NOMO-1 (cell line): Measurements from ENCODE around the gene ARHGAP25.
A peak's percentile ranks its signal among the peaks of the same experiment; 100 is the strongest.
"Not testable (repeated sequence)": the region's sequence is repeated elsewhere in the genome, so short reads cannot be mapped to it uniquely, and the experiment has no call there.

Source experiments
- DNase-seq, 2 experiments: peaks; one replicate each; lab custom pipeline; 2025; ENCODE audit not compliant: unreplicated experiment in 2 of 2; lab: John Stamatoyannopoulos, UW

ARHGAP25 gene

DNA sequence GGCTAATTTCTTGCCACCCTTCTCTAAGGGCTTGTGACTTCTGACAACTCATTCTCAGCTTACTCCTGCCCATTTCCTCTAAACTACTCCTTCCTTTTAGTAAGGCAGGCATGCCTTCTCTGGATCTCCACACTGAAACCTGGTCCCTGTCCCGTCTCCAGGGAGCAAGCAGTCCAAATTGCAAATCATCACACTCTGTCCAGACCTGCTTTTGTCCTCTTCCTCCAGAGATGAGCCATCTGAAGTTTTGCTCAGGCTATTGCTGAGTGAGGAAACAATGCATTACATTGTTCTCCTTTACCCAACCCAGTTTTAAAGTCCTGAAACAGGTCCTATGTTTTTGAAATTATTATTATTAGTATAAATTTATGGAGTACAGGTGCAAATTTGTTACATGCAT lies 57.3 kb downstream of the ARHGAP25 start:
- DNase-seq: no peak

DNA sequence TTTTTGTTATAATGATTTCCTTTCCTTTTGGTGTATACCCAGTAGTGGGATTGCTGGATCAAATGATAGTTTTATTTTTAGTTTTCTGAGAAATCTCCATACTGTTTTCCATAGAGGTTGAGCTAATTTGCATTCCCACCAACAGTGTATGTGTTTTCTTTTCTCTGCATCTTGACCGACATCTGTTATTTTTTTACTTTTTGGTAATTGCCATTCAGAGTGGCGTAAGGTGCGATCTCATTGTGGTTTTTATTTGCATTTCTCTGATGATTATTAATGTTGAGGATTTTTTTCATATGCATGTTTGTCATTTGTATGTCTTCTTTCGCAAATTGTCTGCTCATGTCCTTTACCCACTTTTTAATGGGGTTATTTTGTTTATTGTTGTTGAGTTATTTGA lies 58.1 kb downstream of the ARHGAP25 start:
- no peak for DNase-seq

DNA sequence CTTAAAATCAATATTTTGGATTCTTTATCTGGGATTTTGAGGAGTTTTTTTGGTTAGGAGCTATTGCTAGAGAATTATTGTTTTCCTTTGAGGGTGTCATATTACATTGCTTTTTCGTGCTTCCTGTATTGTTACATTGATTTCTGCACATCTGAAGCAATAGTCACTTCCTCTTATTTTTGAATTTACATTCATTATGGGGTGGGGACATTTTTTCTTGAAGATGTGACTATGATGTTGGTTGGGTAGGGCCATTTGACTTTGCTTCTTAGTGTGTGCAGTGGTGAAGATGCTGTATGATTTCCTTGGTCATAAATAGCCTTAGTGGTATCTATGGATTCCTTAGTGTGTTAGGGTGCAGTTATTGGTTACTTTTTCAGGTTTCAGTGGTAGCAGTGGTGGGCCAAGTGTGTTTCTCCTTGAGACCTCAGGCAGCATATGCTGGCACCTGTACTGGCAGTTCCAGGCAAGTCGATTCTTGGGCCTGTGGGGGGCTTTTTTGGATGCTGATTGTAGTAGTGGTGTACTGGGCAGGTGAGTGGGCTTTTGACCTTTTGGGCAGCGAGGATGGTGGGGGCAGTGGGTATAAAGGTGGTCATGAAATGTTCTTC lies 61.8 kb downstream of the ARHGAP25 start:
- DNase-seq: peak; percentile 81 to 93

DNA sequence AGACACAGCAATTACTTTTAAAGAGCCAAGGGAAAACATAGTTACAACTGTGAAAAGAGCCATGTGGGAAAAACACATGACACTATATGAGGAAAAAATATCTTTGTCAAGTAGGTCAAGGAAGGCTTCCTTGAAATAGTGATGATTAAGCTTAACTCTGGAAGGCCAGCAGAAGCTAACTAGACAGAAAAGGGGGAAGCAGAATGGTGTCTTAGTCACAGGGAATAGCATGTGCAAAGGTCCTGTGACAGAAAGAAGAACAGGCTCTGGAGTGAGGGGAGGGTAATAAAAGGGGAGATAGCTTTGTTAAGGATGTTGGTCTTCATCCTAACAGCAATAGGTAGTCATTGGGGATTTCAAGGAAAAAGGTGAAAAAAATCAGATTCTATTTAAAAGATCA lies 64.0 kb downstream of the ARHGAP25 start:
- no peak for DNase-seq

DNA sequence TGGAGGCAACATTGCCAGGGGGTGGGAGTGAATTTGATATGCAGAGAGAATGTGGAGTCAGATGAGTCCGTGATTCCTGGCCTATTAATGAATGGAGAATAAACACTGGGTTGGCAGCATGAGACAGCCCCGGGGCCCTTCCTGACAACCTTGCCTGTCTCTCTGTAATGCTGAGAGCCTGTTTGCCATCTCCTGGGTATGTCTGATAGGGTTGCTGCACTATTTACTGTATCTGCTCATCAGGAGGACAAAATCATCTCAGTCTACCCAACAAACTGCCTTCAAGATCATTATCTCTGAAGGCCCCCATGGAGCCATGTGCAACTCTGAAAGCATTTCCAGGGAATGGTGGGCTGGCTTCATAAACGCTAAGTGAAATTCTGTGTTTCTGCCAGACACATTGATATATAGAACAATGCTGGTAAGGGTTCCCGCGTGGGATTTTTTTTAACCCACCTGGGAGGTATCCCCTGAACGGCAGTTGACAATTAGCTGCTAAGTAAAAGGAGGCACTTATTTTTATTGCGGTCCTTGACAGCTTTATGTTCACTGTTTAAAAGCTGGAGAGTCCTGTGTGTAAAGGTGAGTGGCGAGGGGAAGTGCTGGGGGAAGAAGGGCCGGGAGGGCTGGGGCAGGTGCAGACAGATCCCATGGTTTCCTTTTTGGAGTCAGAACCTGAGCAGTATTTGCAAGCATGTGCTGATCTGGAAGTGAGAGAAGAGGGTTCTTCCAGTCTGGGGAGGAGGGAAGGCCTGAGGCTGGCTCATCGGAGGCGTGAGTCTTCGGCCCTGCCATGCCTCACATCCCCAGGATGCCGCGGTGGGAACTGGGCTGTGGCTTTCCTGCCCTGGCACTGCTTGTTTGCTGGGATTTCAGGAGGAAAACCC lies 64.8 kb downstream of the ARHGAP25 start:
- DNase-seq: no peak

DNA sequence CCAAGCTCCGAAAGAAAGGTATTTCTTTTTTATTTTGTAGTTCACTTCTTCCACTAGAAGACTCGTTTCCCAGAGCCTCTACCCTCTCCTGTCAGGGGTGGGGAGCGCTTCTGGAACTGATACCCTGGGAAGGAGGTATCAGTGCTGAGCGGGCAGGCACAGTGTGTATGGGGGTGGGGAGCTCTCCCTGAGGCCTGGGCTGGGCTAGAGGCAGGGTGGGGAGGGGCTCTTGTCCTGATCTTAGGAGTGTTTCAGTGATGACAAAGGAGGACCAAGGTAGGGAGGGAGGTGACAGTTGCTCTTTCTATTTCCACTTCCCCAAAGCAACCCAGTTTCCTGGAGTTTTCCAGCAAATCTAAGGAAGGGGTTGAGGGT lies 65.4 kb downstream of the ARHGAP25 start:
- no peak for DNase-seq

DNA sequence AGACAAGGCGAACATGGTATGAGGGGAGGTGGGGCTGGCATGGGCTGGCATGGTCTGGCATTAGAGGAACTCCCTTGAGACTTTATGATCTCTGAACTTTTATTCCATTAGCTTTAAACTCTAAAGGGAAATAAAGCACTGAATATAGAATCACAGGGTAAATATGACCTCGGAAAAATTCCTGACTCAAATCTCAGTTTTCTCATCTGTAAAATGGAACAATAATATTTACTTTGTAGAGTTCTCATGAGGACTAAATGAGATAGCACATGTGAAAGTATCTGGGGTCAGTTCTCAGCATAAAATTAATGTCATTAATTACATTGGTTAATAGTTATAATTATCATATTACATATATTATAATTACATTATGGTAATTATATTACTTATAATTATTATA lies 65.9 kb downstream of the ARHGAP25 start:
- DNase-seq: no peak

DNA sequence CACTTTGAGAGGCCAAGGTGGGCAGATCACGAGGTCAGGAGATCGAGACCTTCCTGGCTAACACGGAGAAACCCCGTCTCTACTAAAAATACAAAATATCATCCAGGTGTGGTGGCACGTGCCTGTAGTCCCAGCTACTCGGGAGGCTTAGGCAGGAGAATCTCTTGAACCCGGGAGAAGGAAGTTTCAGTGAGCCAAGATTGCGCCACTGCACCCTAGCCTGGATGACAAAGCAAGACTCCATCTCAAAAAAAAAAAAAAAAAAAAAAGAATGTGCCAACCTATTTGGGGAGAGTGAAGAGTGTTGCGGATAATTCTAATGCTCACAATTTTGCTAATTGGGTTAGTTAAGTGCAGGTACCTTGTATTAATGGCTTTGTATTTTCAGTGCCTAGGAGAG lies 67.5 kb downstream of the ARHGAP25 start:
- DNase-seq: not testable (repeated sequence)

DNA sequence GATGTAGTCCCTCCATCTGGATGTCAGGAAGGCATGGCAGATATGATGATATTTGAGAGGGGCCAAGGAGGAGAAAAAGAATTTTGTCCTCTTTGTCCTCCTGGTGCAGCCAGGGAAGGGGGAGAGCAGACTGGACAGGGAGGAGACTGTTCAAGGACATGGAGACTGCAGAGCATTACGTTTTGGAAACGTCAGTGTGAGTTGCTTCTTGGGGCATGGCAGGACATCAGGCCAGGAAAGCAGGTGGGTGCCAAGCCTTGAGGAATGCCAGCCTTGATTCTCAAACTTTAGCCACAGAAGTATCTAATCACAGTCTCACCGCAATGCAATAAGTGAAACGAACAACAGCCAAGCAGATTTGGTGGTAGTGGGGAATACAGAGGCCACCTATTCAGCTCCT lies 70.4 kb downstream of the ARHGAP25 start:
- DNase-seq: no peak

DNA sequence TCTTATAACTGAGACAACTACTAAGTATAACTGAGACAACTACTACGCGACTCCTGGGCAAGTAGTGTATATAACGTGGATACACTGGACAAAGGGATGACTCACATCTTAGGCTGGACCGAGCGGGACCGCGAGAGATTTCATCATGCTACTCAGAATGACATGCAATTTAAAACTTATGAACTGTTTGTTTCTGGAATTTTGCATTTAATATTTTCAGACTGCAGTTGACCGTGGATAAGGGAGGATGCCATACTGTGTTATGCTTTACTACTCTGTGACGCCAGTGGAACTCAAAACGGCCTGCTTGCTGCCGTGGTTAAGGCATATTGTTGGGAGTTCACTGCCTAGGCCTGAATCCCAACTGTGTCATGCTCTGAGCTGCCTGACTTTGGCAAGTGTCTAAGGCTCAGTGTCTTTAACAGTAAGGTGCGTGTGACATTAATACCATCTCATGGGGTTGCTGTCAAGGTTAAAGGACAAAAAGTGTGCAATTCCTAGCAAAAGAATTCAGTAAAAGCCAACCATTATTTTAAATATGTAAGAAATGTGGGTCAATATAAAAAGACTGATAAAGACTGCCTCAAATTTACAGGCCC lies 72.0 kb downstream of the ARHGAP25 start:
- peak in 1 of 2 experiments; percentile 1 for DNase-seq

DNA sequence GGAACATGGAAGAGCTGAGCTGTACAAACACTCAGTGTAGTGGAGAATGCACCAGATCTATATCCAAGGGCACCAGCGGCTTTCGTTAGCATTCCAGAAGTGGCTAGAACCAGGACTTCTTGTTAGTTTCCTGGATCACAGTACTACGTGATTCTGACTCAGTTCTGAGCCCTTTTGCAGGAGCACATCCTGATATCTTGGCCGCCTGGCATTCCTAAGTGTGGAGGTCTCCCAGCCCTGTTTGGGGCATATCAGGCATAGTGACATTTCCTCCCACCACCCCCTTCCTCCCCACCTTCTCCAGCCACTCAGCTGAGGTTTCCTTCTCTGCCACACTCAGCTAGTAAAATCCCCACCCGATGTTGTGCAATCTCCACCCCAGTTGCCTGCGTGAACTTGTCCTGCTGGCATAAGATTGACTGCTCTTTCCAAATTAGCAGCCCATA lies 73.2 kb downstream of the ARHGAP25 start:
- DNase-seq: peak; percentile 80 to 81

DNA sequence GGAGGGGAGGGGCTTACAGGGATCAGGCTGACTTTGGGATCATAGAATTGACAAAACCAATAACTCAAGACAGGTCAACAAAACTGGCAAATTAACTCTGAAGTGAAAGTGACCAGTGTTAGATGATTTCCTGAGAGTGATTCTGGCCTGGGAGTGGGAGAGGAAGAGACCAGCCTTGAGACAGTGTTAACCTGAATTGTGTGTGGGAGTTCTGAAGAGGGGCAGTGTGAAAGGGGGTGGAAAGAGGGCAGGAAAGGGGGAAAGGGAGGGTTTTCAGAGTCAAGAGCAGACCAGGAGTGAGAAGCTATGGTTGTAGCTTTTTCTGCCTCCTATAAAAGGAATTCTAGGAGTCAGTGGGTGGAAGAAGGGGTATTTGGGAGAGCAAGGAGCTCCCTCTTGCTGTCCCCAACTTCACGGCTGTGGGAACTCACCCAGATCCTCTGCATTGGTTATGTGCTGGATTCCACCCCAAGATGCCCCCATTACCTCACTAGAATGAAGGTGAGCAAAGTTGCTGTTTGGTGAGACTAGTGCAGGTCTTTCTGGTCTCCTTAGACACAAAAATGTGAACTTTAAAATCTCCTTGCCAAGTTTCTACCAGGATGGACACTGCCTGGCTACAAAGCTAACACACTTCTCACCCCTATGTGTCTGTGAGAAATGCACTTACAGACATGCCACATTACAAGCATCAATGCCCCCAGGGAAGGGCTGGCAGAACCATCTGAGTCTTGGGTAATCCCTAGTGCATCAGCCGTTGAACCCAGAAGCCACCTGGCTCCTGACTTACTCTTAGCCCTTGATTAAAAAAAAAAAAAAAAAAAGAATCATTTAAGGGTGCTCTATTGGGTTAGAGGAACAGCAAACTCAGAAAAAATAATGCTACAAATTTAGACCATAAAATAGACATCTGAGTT lies 75.0 kb downstream of the ARHGAP25 start:
- DNase-seq: no peak

DNA sequence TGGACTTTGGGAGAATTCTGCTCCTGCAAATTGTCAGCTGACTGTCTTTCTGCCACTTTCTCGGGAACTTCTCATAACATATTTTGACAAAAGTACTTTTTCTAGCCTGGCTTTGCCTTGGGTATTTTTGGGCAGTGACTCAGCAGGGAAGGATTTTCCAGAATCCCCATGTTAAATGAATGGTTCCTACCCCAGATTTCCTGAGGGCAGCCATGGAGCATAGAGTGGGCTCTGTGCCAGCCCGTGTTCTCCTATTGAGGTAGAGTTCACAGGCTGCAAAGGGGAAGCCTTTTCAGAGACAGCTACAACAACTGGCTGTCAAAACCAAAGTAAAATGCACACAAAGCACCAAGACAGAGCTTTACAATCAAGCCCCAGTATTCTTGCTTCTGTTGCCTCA lies 76.8 kb downstream of the ARHGAP25 start:
- no peak for DNase-seq

DNA sequence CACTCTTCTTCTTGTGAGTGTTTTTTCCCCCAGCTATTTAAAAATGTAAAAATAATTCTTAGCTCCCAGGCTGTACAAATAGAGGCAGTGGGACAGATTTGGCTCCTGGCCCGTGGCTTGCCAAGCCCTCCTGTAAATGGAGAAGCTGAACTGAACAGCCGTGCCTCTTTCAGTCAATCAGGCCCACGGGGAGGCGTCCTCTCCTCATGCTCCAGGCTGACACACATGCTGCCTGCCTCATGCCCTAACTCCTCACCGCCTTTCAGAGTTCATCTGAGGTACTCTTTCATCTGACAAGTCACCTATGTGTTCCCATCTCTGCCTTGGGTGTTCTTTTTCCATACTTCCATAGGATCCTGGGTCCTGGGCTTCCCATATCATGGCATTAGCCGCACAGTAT lies 77.6 kb downstream of the ARHGAP25 start:
- DNase-seq: no peak

DNA sequence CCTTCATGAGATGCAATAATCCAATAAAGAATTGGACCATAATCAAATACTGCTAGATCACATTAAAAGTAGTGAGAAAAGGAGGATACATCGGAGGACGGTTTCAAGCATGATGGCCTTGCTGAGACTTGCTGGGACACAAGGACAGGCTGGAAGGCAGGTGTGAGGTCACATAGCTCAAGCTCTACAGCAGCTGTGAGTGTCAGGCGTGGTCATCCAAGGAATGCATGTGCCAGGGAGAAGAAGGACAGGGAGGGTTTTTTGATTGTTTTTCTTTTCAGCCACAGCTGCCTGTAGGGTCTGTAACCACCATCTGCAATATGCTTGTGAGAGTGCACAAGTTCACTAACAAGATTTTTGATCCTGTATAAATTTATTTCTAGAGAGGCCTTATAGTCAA lies 79.0 kb downstream of the ARHGAP25 start:
- no peak for DNase-seq

DNA sequence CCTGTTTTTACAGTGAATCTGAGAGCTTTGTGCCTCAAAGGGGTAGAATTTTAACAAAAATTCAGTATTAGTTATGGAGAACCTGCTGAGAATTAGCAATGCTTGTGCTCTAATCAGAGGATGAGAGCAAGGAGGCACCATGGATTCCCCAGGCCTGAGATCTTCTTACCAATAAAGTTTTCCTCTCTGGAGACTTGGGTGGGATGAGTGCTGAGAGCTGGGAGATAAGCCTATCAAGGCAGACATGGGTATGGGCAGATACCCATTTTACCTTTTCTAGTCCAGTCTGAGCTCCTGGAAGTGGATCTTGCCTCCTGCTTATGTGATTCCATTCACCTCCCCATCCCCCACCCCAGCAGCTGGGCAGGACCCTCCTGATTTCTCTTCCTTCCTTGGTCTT lies 82.7 kb downstream of the ARHGAP25 start:
- DNase-seq: no peak

DNA sequence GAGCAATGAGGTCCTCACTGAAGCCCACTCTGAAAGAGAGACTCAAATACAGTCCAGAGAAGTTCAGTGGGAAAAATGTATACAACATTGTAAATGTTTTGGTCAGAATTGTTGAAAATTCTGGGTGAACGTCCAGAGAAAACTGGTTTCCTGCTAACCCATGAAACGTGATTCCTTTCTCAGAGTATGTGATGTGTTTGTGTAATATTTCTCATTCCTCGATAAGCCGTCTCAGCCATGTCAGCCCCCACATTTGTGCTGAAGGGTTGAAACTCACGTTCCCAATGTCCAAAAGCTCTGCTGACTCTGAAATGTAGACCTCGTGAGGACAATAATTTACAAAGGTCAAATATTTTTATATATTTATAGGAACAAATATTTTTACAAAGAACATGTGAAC lies 84.9 kb downstream of the ARHGAP25 start:
- DNase-seq: no peak

DNA sequence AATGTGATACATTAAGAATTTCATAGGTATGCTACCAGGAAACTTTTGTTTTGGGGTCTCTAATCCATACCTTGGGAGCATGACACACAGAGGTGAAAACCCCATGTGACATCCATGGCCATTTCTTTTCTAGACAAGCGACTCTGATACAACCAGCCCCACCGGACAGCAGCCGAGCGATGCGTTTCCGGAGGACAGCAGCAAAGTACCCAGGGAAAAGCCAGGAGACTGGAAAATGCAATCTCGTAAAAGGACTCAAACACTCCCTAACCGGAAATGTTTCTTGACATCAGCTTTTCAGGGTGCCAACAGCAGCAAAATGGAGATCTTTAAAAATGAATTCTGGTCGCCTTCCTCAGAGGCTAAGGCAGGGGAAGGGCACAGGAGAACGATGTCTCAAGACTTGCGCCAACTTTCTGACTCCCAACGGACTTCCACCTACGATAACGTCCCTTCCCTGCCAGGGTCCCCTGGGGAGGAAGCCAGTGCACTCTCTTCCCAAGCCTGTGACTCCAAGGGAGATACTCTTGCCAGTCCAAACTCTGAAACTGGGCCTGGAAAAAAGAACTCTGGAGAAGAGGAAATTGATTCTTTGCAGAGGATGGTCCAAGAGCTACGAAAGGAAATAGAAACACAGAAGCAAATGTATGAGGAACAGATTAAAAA lies 87.7 kb downstream of the ARHGAP25 start:
- DNase-seq: no peak

DNA sequence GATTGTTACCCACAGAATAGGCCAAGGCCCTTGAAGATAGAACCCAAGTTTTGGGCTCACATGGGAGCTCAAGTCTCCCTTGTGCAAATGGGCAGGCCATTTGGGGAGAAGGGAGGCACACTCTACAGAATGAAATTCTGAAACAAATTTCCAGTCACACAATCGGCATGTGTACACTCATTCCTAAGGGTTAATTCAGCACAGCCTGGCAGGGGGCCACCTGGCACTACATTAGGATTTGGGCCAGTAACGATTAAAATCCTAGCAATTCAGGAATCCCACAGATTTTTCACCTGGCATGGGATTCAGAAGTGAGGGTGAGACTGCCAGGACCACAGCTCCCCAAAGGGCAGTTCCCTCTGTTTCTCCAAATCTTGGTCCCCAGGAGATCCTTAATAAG lies 90.2 kb downstream of the ARHGAP25 start:
- DNase-seq: no peak

DNA sequence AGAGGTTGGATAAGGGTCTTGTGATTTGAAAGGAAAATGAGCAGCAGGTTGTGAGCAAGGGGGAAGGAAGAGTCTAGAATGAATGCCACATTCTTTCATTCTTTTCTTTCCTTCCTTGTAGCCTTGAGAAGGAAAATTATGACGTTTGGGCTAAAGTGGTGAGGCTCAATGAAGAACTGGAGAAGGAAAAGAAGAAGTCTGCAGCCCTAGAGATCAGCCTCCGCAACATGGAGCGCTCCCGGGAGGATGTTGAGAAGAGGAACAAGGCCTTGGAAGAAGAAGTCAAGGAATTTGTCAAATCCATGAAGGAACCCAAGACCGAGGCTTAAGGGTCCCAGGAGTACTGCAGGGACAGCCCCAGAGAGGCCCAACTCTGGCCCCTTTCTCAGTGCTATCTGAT lies 91.3 kb downstream of the ARHGAP25 start:
- DNase-seq: no peak
